ENCODE measurements around the gene CLDN1. TPM values are rescaled to one million over a fixed set of nuclear protein-coding genes. Genes with fewer than 3 reads are reported as not detected.

The CLDN1 gene
- total and polyA plus RNA-seq, 2 of the 13 experiments (the other 11 are each of a cell fraction or from before 2014, with no cell fraction given), result 42.7 to 51.6 TPM

GRCh38 chr3:190345027-190345821 is 23.0 kb upstream of the CLDN1 start (continued):
- TF ChIP-seq ZNF337 (CRISPR knock-in tag; IDR thresholded peaks at IDR 0.05; ENCODE audit: borderline replicate concordance, low read depth), result no peak
- no peak for TF ChIP-seq THAP8 (CRISPR knock-in tag; IDR thresholded peaks at IDR 0.05; ENCODE audit: borderline replicate concordance)
- TF ChIP-seq ZBTB4 (CRISPR knock-in tag; IDR thresholded peaks at IDR 0.05; ENCODE audit: borderline replicate concordance), result no peak
- TF ChIP-seq ZNF276 (CRISPR knock-in tag; IDR thresholded peaks at IDR 0.05; ENCODE audit: low read depth), result no peak
- TF ChIP-seq ZNF558 (CRISPR knock-in tag; IDR thresholded peaks at IDR 0.05; ENCODE audit: borderline replicate concordance), result no peak
- TF ChIP-seq GLI4 (CRISPR knock-in tag; IDR thresholded peaks at IDR 0.05; ENCODE audit: borderline replicate concordance), result no peak
- no peak for TF ChIP-seq SMARCE1 (IDR thresholded peaks at IDR 0.05; ENCODE audit: borderline replicate concordance)
- TF ChIP-seq NFKBIZ (CRISPR knock-in tag; IDR thresholded peaks at IDR 0.05), result no peak
- TF ChIP-seq GMEB2 (CRISPR knock-in tag; IDR thresholded peaks at IDR 0.05; ENCODE audit: low read depth), result no peak
- no peak for TF ChIP-seq ZNF615 (CRISPR knock-in tag; IDR thresholded peaks at IDR 0.05; ENCODE audit: borderline replicate concordance)
- no peak for TF ChIP-seq STAG1 (CRISPR knock-in tag; IDR thresholded peaks at IDR 0.05)
- no peak for TF ChIP-seq ZNF18 (CRISPR knock-in tag; IDR thresholded peaks at IDR 0.05; ENCODE audit: insufficient replicate concordance)
- peak; percentile 80; the same call in 1 of the 2 replicates for TF ChIP-seq FOXP4 (CRISPR knock-in tag; IDR thresholded peaks at IDR 0.05)
- no peak for TF ChIP-seq ZNF253 (CRISPR knock-in tag; IDR thresholded peaks at IDR 0.05; ENCODE audit: borderline replicate concordance)
- TF ChIP-seq ZSCAN12 (CRISPR knock-in tag; IDR thresholded peaks at IDR 0.05), result no peak
